Ovary (tissue), 3 donors: ENCODE results near the gene RBAK.

ENCODE experiments used
- CTCF ChIP-seq, 3 donors: fragments of 450-650 bp in 2 of 3; fragments of 200-600 bp in 1 of 3; IDR thresholded peaks; one replicate each; pipeline versions ENCODE4 v1.5.1 to v1.8.0; 2016 to 2022; ENCODE audit warnings: antibody characterized with exemption in 3 of 3, mild to moderate bottlenecking in 1 of 3
- POLR2A ChIP-seq: fragments of 450-650 bp; IDR thresholded peaks from one replicate; pipeline ENCODE4 v1.6.1; 2017; ENCODE audit warnings: antibody characterized with exemption, mild to moderate bottlenecking, moderate library complexity
- donor health status: DM: no; HTN: no; CAD: no.

- TF ChIP-seq CTCF (IDR thresholded peaks at IDR 0.05), result no peak
- TF ChIP-seq POLR2A, result no peak
These were observed 71.7 kb downstream of the RBAK start for GRCh38 chr7:5117095-5117970.
